Activated CD8-positive, alpha-beta T cell treated with anti-CD3 and anti-CD28 coated beads, Interleukin-2, amount 10 ng/mL, durations not matched to agents 7 days and 5 days (primary cell): ENCODE measurements around the gene USE1. TPM values are rescaled to one million over a fixed set of nuclear protein-coding genes. Genes with fewer than 3 reads are reported as not detected.

Source experiments
- ATAC-seq: fragments of 150-1000 bp; cut with Tn5 transposase; one replicate; pipeline ENCODE4 v1.10.0; 2021; ENCODE audit warnings: moderate library complexity
- CTCF ChIA-PET: fragments of 350-600 bp; sonication (Branson Sonifier 250); formaldehyde crosslinking; loops from one replicate; lab custom pipeline; 2021; ENCODE audit warnings: antibody characterized with exemption; lab: Charles Lee
- POLR2A ChIA-PET: fragments of 350-600 bp; sonication (Branson Sonifier 250); formaldehyde crosslinking; loops from one replicate; lab custom pipeline; 2021; ENCODE audit warnings: antibody characterized with exemption; lab: Charles Lee
- DNase-seq: peaks from one replicate; pipeline ENCODE4 v3.0.0-alpha.2; 2020
- H3K27ac Mint-ChIP-seq: one replicate; pipeline ENCODE4 v1.8.0; 2021; ENCODE audit warnings: mild to moderate bottlenecking, mixed read lengths
- H3K27me3 Mint-ChIP-seq: one replicate; pipeline ENCODE4 v1.8.0; 2021; ENCODE audit warnings: low read depth, mixed read lengths
- H3K36me3 Mint-ChIP-seq: one replicate; pipeline ENCODE4 v1.8.0; 2021; ENCODE audit warnings: low read depth, mixed read lengths
- H3K4me1 Mint-ChIP-seq: one replicate; pipeline ENCODE4 v1.8.0; 2021; ENCODE audit warnings: low read depth, mixed read lengths
- H3K4me3 Mint-ChIP-seq: one replicate; pipeline ENCODE4 v1.8.0; 2021; ENCODE audit warnings: mild to moderate bottlenecking, mixed read lengths
- H3K9me3 Mint-ChIP-seq: one replicate; pipeline ENCODE4 v1.8.0; 2022; ENCODE audit warnings: mixed read lengths; ENCODE audit not compliant: insufficient read depth
- total RNA-seq, 2 experiments: library from RNA; stranded (reverse); gene quantifications; one replicate each; pipeline ENCODE4 v1.2.3, GENCODE V29; 2021

The USE1 gene, protein sequence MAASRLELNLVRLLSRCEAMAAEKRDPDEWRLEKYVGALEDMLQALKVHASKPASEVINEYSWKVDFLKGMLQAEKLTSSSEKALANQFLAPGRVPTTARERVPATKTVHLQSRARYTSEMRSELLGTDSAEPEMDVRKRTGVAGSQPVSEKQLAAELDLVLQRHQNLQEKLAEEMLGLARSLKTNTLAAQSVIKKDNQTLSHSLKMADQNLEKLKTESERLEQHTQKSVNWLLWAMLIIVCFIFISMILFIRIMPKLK
- 10 to 100 TPM; 26.5 to 27.9 TPM for total RNA-seq

DNA sequence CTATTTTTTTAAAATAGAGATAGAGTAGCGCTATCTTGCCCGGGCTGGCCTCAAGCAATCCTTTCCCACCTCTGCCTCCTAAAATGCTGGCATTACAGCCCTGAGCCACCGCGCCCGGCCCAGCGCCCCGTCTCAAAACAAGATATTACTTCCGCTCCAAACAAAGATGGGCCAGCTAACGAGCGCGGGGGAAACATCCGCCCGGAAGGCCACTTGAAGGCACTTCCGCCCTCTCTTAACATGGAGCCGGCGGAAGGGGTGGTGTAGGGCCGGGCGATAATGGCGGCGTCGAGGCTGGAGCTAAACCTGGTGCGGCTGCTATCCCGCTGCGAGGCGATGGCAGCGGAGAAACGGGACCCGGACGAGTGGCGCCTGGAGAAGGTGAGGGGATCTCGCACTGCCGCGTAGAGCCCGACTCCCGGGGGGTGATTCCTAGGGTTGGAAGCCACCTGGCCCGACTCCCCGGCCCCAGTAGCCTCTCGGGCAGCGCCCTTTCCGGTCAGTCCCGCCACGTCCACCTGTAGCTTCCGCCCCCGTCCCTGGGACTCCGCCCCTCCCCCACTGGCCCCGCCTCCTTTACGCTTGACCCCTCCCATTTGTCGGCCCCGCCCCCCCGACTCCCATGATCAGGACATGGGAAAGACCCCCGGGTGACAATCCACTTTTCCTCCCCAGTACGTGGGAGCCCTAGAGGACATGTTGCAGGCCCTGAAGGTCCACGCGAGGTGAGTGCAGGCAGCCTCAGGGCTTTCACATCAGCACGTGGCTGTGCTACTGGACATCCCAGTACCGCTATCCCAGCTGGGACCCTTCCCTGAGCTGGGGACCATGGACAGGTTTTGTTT is at the start of gene USE1:
Gene USE1 (plus strand): TSS at position 231 of the 845 bp plus-strand sequence. CDS start 49 bp downstream, at position 280.
- Mint-ChIP-seq H3K4me3 (peak within 1 kb of the TSS; percentile 82), H3K27me3 (no peaks in the 10 kb centered on the region), H3K4me1 (peaks cover 27% of the 10 kb centered on the region), H3K27ac (peak within 1 kb of the TSS; percentile 98), H3K36me3 (peaks cover 48% of the 10 kb centered on the region), H3K9me3 (no peaks in the 10 kb centered on the region)
- POLR2A ChIA-PET = interaction anchor here (0.5 to 3.2 kb wide), 16 partner anchors 9 to 175 kb away, joined by 3 to 35 read pairs (median 4); partner anchors contain the start of genes ANKLE1, BABAM1 and OCEL1
- DNase-seq (peak; percentile 93), ATAC-seq (peak; percentile 96)
- CTCF ChIA-PET = interaction anchor here (0.6 to 1.9 kb wide), 8 partner anchors 11 to 320 kb away, joined by 3 to 7 read pairs (median 4); partner anchors contain the start of genes BABAM1 and OCEL1

DNA sequence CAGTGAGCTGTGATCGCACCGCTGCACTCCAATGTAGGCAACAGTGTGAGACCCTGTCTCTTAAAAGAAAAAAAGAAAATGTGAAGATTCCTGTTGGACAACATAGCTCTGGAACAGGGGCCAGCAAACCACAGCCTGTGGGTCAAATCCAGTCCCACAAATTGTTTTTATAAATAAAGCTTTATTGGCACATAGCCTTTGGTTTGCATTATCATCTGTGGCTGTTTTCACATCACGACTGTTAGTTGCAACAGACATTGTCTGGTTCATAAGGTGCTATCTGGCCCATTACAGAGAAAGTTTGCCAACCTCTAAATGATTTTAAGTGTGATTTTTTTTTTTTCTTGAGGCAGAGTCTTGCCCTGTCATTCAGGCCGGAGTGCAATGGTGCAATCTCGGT is 49.4 kb upstream of the USE1 start:
- H3K27me3 Mint-ChIP-seq = no peaks in the 10 kb centered on the region
- DNase-seq (no peak), ATAC-seq (no peak)
- no peak overlapping the region for H3K4me3 Mint-ChIP-seq
- H3K36me3 Mint-ChIP-seq = peaks cover 64% of the 10 kb centered on the region
- peaks cover 6% of the 10 kb centered on the region for H3K9me3 Mint-ChIP-seq
- H3K27ac Mint-ChIP-seq = no peak overlapping the region
- POLR2A ChIA-PET = interaction anchor here (0.6 to 0.9 kb wide), 2 partner anchors 12 to 89 kb away, joined by 3 read pairs; no protein-coding TSS in a partner anchor
- CTCF ChIA-PET = interaction anchor here (0.6 kb wide), 1 partner anchor 99 kb away, joined by 3 read pairs; no protein-coding TSS in a partner anchor
- no peaks in the 10 kb centered on the region for H3K4me1 Mint-ChIP-seq

DNA sequence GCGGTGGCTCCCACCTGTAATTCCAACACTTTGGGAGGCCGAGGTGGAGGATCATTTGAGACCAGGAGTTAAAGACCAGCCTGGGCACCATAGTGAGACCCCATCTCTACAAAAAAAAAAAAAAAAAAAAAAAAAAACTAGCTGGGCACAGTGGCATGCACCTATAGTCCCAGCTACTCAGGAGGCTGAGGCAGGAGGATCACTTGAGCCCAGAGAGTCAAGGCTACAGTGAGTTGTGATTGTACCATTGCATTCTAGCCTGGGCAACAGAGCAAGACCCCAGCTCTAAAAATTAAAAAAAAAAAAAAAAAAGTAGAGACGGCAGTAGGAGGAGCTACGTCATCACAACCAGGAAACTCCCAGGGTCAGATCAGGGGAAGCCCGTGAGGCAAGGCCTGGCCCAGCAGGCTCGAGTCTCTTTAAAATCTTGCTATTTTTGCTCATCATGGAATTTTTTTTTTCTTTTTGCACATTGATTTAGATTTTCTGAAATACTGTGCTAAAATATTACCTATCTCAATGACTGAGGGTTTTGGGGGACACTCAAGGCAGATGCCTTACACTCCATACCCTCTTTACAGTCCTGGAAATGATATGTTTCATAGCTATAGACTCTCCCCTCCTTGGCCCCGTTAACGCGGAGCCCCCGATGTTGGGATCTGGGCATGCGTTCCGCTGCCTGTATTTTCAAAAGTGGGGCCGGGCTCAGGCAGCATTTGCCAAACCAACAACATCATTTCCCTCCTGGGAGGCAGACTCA is 44.4 kb upstream of the USE1 start:
- no peak for DNase-seq
- CTCF ChIA-PET = interaction anchor here (1.3 kb wide), 1 partner anchor 14 kb away, joined by 3 read pairs; no protein-coding TSS in a partner anchor
- Mint-ChIP-seq H3K27me3 (no peaks in the 10 kb centered on the region), H3K9me3 (no peaks in the 10 kb centered on the region), H3K36me3 (peaks cover 57% of the 10 kb centered on the region), H3K4me3 (no peak overlapping the region), H3K27ac (no peak overlapping the region), H3K4me1 (peaks cover 5% of the 10 kb centered on the region)
- POLR2A ChIA-PET = no interaction called here
- ATAC-seq = no peak

DNA sequence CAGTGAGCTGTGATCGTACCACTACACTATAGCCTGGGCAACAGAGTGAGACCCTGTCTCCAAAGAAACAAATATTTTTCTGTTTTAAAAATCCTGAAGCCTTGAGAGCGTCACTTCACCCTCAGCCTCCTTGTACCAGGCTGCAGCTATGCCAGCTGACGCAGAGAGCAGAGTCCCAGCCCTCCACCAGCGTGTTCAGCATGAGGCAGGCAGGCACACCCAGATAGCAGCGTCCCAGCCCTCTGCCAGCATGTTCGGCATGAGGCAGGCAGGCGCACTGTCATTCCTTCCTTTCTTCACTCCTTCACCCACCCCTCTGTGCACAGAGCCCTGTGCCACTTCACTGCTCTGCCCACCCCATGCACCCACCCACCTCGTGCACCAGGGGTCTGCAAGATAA is 43.3 kb upstream of the USE1 start:
- Mint-ChIP-seq H3K27ac (no peak overlapping the region), H3K27me3 (no peaks in the 10 kb centered on the region), H3K36me3 (peaks cover 54% of the 10 kb centered on the region), H3K4me3 (no peak overlapping the region), H3K4me1 (peaks cover 5% of the 10 kb centered on the region), H3K9me3 (no peaks in the 10 kb centered on the region)
- ATAC-seq (no peak), DNase-seq (no peak)
- ChIA-PET POLR2A (interaction anchor here (1.2 kb wide), 1 partner anchor 12 kb away, joined by 3 read pairs; no protein-coding TSS in a partner anchor), CTCF (no interaction called here)

DNA sequence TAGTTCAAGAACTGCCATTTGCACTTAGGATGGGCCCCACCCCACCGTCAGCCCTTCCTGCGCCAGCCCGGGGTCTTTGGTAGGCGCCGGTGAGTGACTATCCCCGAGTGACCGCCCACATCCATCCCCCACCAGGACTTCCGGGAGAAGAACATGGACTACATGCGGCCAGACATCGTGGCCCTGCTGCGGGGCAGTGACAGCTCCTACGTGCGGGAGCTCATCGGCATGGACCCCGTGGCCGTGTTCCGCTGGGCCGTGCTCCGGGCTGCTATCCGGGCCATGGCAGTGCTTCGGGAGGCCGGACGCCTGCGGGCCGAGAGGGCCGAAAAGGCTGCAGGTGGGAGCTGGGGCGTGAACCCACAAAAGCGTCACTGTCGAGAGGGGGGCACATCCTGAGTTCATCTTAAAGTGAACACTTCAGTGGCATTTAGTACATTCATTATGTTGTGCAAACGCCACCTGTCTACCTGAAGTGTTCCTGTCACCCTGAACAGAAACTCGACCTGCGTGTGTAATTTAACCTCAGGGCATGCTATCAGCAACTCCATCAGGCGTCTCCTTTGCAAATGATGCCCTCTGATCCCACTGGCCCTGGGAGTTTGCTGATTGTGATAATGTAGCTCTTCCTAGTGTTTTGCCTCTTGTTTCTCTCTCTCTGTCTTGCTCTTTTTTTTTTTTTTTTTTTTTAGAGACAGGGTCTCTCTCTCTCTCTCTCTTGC is 42.4 kb upstream of the USE1 start:
- ATAC-seq (no peak), DNase-seq (no peak)
- Mint-ChIP-seq H3K36me3 (peaks cover 59% of the 10 kb centered on the region), H3K27ac (no peak overlapping the region), H3K4me1 (peaks cover 5% of the 10 kb centered on the region), H3K27me3 (no peaks in the 10 kb centered on the region), H3K4me3 (no peak overlapping the region), H3K9me3 (no peaks in the 10 kb centered on the region)
- ChIA-PET CTCF (no interaction called here), POLR2A (no interaction called here)

DNA sequence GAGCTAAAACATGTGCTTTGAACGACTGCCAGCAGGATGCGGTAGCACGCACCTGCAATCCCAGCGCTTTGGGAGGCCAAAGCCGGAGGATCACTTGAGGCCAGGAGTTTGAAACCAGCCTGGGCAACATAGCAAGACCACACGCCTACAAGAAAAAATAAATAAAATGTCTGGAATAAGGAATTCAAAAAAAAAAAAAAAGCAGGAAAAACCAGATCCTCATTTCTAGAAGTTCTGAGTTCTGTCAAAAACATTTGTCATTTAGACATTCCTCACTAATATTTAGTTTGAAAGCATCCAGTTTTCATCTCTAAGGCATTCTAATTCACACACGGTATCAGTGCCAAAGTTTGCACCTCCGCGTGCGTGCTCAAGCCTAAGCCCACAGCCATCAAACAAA is 36.9 kb upstream of the USE1 start:
- Mint-ChIP-seq H3K4me3 (no peak overlapping the region), H3K36me3 (peaks cover 57% of the 10 kb centered on the region), H3K4me1 (peaks cover 20% of the 10 kb centered on the region), H3K9me3 (no peaks in the 10 kb centered on the region), H3K27ac (no peak overlapping the region), H3K27me3 (no peaks in the 10 kb centered on the region)
- ChIA-PET CTCF (no interaction called here), POLR2A (no interaction called here)
- DNase-seq = no peak
- ATAC-seq = no peak

DNA sequence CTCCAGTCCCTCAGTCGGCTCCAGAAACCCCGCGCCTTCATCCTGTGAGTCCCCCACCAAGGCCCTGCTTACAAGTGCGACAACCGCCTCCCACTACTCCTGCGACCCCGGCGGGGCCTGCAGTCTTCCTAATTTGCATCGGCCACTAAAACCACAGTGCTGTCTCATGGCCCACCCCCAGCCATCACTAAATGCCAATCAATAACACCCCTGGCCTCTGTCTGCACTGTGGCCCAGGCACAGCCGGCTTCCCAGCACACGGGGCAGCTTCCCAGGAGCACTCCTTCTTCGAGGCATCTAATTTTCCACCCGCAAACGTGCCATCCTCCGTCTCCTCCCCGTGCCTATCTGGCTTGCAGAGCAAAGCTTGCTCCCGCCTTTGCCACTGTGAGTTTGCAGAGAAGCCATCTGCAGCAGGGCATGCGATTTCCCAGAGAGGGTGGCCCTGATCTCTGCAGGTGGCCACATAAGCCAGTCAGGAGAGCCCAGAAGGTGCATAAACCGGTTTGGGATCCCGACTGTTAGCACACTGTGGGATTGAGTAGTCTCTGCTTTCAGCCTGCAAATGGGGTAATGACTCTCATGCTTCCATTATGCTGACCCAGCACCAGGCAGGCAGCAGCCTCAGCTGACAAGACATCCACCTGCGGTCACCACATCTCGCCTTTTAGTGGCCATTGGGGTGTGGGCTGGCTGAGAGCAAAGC is 34.0 kb upstream of the USE1 start:
- no peak for ATAC-seq
- no peak for DNase-seq
- ChIA-PET CTCF (interaction anchor here (4.0 kb wide), 1 partner anchor 114 kb away, joined by 25 read pairs; no protein-coding TSS in a partner anchor), POLR2A (no interaction called here)
- H3K36me3 Mint-ChIP-seq = peaks cover 73% of the 10 kb centered on the region
- no peaks in the 10 kb centered on the region for H3K27me3 Mint-ChIP-seq
- peak overlapping the region; percentile 77 for H3K27ac Mint-ChIP-seq
- peaks cover 48% of the 10 kb centered on the region for H3K4me1 Mint-ChIP-seq
- H3K9me3 Mint-ChIP-seq = no peaks in the 10 kb centered on the region
- no peak overlapping the region for H3K4me3 Mint-ChIP-seq

DNA sequence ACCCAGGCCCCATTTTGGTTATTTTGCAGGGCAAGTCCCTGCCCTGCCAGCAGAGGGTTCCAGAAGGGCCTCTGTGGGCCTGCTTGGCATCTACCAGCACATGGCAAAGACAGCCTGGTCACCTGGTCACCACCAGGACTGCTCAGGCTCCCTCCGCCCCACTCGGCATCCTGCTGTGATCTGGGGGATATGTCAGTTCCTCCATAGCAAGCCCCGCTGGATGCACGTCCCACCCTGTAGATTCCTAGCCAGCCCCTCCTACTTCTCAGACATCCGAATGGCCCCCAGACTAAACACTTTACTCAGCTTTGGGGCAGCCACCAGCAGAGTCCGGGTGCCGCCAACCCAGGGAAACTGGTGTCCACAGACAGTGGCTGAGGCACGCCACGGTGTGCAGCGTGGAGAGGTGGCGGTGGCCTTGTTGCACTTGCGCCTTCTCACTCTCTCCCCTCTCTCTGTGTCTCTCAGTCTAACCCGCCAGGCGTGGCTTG is 31.8 kb upstream of the USE1 start:
- no peaks in the 10 kb centered on the region for H3K27me3 Mint-ChIP-seq
- ChIA-PET POLR2A (interaction anchor here (0.9 to 2.7 kb wide), 8 partner anchors 9 to 109 kb away, joined by 3 to 25 read pairs (median 10); partner anchors contain the start of genes HAUS8, MYO9B, OCEL1 and USE1), CTCF (interaction anchor here (0.7 to 4.0 kb wide), 16 partner anchors 19 to 116 kb away, joined by 3 to 25 read pairs (median 4); partner anchors contain the start of genes BABAM1 and USE1)
- peak overlapping the region; percentile 77 for H3K4me3 Mint-ChIP-seq
- ATAC-seq = peak; percentile 30
- H3K27ac Mint-ChIP-seq = peak overlapping the region; percentile 96
- H3K4me1 Mint-ChIP-seq = peaks cover 55% of the 10 kb centered on the region
- peaks cover 77% of the 10 kb centered on the region for H3K36me3 Mint-ChIP-seq
- DNase-seq = peak; percentile 50
- no peaks in the 10 kb centered on the region for H3K9me3 Mint-ChIP-seq

DNA sequence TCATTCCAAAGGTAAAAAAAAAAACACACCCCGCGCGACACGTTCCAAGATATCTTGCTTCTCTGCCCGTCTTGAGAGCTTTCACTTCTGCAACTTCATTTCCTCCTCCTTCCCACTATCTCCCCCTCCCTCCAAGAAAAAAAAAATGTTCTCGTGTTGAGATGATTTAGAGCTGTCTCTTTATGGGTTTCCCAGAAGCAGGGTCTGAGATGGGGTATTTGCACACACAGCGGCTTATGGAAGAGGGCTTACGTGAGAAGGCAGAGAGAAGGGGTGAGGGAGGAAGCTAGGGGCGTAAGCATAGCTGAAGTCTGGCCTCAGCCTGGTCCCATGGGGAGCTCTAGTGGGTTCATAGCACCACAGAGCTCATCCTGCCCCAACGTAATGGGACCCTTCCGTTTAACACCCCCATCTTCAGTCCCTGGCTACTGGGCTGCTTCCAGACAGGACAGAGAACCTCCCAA is 31.3 kb upstream of the USE1 start:
- Mint-ChIP-seq H3K36me3 (peaks cover 76% of the 10 kb centered on the region), H3K4me1 (peaks cover 55% of the 10 kb centered on the region)

More for the DNA sequence above, 31.3 kb upstream of the USE1 start:
- no peaks in the 10 kb centered on the region for H3K27me3 Mint-ChIP-seq
- CTCF ChIA-PET = interaction anchor here (0.6 to 4.0 kb wide), 19 partner anchors 9 to 152 kb away, joined by 3 to 25 read pairs (median 3); partner anchors contain the start of genes BABAM1 and USE1
- POLR2A ChIA-PET = interaction anchor here (0.6 to 2.7 kb wide), 11 partner anchors 10 to 115 kb away, joined by 3 to 25 read pairs (median 9); partner anchors contain the start of genes HAUS8, MYO9B, OCEL1 and USE1
- no peaks in the 10 kb centered on the region for H3K9me3 Mint-ChIP-seq
- DNase-seq (peak; percentile 69), ATAC-seq (peak; percentile 76)
- peak overlapping the region; percentile 77 for H3K4me3 Mint-ChIP-seq
- H3K27ac Mint-ChIP-seq = peak overlapping the region; percentile 96
